T-helper 1 cell treated with Interleukin-12 subunit alpha and Interleukin-12 subunit beta and Interleukin-4 antibody, amounts not matched to agents 30 ng/mL and 1 ng/mL, for 36 hours (primary cell): ENCODE measurements around the gene HDAC1. TPM values are rescaled to one million over a fixed set of nuclear protein-coding genes. Genes with fewer than 3 reads are reported as not detected.
"Not testable (repeated sequence)": the region's sequence is repeated elsewhere in the genome, so short reads cannot be mapped to it uniquely, and the experiment has no call there.

Experiments
- intact Hi-C: fragments of 100-400 bp; cut with micrococcal nuclease; formaldehyde crosslinking; loops from one replicate; pipeline ENCODE4 v1.15.1; 2024
- total RNA-seq: library from RNA; stranded (reverse); gene quantifications from 2 replicates; pipeline ENCODE4 v1.2.3, GENCODE V29; 2022

HDAC1 gene
- total RNA-seq, 1 donor from 2014 or later: 208 TPM

DNA sequence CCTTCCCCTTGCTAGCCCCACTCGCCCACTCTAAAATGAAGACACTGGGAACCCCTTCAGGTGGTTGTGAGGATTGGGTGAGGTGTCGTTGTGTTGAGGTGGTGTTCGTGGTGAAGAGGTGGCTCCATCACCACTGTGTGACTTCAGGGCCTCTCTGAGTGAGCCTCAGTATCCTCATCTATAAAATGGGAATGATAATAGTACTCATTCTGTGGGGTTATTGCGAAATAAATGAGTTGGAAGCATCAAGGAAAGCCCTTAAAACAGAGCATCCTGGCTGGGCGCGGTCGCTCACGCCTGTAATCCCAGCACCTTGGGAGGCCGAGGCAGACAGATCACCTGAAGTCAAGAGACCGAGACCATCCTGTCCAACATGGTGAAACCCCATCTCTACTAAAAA, 50.8 kb downstream of the HDAC1 start:
- intact Hi-C loops: loop anchor here (1.0 kb wide), 1 partner anchor 9 kb away; no protein-coding TSS in a partner anchor

GRCh38 chr1:32345289-32345827, 53.5 kb downstream of the HDAC1 start:
- intact Hi-C loops: no loop called here

DNA sequence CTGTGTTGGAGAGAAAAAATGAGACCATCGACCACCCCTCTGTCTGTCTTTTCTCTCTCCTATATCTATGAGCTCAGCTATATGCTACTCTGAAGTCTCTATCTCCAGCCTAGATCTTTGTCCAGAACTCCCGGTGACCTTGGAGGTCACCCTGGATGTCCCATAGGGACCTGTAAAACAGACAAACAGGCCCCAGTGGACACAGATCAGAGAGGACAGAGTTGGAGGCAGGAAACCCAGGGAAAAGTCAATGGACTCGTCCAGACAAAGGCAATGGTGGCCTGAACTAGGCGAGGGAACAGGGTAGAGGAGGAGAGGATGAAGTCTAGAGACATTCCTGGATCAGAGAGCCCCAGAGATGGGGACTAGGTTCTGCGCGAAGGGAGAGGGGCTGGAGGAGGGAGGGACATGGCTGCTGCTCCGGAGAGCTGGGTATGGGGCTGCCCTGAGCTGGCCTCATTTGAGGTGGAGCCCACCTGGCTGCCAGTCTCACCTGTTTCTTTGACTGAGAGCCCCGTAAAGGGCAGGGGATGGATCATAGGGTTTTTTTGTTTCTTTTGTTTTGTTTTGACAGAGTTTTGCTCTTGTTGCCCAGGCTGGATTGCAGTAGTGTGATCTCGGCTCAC, 54.8 kb downstream of the HDAC1 start:
- intact Hi-C loops: no loop called here

DNA sequence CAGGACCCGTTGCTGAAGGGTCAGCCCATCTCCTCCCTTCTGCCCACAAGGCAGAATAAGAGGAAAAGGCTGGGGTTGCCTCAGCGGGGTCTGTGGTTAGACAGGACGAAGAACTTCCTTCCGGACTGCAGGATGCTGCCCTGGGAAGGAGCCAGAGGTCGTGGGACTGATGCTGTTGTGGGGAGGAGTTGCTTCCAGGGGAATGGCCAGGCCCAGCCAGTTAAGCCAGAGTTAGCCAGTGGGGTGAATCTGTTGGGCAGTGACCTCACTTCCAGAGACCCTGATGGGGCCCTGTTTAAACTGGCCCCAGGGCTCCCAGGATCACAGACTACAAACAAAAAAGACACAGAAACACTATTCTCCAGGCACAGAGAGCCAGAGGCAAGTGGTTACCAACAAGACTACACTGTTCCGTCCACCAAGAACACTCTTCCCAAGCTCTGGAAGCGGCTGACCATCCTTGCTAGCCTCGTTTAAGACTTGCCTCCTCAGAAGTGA, 57.4 kb downstream of the HDAC1 start:
- intact Hi-C loops: no loop called here

DNA sequence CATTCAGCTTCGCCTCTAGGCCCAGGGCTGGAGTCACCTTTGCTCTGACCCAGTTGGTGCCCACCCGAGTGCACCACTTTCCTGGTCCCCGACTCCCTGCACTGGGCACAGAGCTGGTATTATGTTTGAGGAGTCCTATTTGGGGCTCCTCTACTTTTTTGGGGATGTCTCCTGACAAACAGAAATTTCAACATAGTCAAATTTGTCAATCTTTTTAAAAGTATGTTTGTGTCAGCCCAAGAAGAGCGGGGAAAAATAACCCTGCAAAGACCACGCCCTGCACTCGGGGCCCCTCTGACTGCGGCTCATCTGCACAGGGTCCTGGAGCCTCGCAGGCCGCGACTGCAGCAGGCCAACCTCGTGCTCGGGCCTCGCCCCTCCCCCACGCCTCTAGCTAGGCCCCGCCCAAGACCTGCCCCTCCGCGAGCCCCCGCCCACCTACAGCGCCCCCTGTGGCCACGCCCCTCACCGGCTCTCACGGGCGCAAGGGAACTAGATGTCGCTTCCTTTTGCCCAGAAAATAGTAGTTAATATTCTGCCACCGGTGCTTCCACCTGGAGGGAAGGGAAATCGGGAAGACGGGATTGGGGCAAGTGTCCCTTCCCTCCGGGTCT, 59.0 kb downstream of the HDAC1 start:
- intact Hi-C loops: loop anchor here (1.0 kb wide), 10 partner anchors 9 to 338 kb away; partner anchors contain the start of genes BSDC1, EIF3I, HDAC1 and KHDRBS1

DNA sequence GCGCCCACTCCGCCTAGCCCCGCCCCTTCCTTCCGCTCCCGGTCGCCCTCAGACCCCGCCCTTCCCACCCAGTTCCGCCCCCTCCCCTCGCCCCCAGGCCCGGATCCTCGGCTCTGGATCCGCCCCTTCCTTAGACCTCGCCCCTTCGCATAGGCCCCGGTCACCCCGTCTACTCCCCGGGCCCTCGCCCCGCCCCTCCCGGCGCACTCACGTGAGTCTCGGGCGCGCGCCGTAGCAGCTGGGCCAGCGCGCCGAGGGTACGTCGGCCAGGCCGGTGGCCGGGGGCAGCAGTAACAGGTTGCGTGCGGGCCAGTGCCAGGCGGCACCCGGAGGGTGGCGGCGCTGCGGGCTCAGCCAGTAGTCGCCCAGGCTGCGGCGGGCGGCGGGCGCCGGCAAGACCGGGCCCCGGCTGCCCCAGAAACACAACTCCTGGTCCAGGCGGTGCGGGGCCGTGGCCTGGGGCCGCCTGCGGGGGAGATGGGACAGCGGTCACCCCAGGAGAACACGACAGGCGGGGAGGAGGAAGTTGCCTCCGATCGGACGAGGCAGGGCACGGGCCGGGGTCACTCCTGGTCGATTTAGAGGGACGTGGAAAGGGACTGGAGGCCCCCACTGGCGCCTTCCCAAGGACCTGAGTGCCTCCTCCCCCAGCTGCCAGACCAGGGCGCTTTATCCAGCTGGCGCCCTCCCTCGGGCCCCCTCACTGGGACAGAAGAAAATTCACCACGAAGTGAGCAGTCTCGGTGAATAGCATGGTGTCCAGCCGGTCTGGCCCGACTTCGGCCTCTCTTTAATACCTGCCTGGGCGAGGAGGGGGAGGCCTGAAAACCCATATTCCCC, 59.7 kb downstream of the HDAC1 start:
- intact Hi-C loops: loop anchor here (1.0 kb wide), 10 partner anchors 9 to 338 kb away; partner anchors contain the start of genes BSDC1, EIF3I, HDAC1 and KHDRBS1

DNA sequence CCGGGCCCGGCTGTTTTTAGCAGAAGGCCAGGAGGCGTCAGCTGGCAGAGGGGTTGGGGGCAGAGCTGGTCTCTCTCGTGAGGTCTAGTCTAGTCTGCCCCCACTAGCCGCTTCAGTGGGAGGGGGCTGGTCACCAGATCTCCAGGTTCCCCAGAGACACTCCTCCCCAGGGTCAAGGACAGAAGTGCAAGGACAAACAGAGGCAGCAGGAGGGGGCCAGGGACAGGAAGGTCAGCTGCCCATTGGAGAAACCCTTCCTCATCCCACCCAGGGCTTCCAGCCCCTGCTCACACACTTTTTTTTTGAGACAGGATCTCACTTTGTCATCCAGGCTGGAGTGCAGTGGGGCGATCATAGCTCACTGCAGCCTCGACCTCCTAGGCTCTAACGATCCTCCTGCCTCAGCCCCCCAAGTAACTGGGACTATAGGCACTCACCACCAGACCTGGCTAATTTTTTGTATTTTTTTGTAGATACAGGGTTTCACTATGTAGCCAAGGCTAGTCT, 60.4 kb downstream of the HDAC1 start:
- intact Hi-C loops: no loop called here

DNA sequence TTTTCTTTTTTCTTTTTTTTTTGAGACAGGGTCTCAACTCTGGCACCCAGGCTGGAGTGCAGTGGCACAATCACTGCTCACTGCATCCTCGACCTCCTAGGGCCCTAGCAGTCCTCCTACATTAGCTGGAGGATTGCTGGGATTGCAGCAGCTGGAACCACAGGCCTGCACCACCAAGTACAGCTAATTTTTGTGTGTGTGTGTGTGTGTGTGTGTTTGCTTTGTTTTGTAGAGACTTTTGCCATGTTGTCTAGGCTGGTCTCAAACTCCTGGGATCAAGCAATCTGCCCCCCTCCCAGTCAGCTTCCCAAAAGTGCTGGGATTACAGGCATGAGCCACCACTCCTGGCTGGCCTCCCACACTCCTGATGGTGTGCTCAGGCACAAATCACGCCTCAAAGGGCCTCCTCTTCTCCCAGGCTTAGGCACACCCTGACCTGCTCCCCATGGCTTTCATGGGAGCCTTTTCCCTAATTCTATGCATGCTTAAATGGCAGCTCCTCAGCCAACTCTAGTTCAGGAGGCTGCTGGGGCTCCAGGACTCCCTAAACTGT, 61.0 kb downstream of the HDAC1 start:
- intact Hi-C loops: no loop called here

DNA sequence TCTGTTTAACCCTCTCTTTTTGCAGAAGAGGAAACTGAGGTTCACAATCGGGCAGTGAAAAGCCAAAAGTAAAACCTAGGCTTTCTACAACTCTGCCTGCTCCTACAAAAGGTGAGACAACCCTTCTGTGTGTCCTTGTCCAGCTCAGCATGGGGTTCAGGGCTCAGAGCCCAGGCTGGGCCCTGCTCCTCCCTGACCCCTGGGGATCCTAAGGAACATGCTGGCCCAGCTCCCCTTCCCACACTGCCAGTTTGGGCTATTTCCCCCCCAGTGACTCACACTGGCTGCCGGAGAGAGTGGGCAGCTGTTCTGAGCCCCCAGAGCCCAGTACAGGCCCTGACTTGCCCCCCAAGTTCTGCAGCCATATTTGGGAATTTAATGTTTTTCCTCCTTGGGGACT, 61.5 kb downstream of the HDAC1 start:
- intact Hi-C loops: no loop called here

DNA sequence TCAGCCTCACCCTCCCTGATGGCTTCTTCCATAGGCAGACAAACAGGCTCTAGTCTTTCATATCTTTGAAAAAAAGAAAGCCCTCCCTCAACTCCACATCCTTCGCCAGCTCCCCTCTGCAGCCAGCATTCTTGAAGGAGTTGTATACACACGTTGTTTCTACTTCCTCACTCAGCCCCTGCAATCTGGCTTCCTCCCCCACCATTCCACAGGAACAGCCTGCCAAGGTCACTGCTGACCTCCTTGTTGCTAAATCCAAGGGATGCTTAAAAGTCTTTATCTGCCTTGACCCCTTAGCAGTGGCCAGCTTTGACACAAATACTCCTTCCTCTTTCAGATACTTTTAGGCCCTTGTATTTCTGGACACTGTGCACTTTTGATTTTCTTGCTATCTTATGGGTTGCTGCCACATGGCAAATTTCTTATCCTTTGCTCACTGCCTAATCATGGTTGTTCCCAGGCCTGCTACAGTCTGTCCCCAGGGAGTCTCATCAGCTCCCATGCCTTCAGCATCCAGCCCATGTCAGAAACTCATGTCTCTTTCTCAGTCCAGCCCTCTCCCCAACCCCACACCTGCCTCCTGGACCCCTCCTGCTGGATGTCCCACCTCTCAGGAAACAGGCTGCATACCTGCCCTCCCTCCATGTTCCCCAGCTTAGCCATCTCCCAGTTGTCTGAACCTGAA, 62.1 kb downstream of the HDAC1 start:
- intact Hi-C loops: no loop called here

GRCh38 chr1:32355778-32356177, 63.9 kb downstream of the HDAC1 start:
- intact Hi-C loops: not testable (repeated sequence)

- intact Hi-C loops: no loop called here
Measured at GRCh38 chr1:32356478-32356877, 64.6 kb downstream of the HDAC1 start.

GRCh38 chr1:32357614-32358013, 65.7 kb downstream of the HDAC1 start:
- intact Hi-C loops: no loop called here

GRCh38 chr1:32358435-32358834, 66.6 kb downstream of the HDAC1 start:
- intact Hi-C loops: no loop called here

- intact Hi-C loops: no loop called here
Measured at GRCh38 chr1:32361308-32361673, 69.4 kb downstream of the HDAC1 start.

GRCh38 chr1:32361674-32362473, 70.0 kb downstream of the HDAC1 start:
- intact Hi-C loops: no loop called here

GRCh38 chr1:32362474-32363313, 70.8 kb downstream of the HDAC1 start, which contains the start of the genes FAM229A and TSSK3:
Gene FAM229A, minus strand, starts transcription at chr1:32362485. Its CDS starts 394 bp downstream, at chr1:32362091.
Gene TSSK3, plus strand, starts transcription at chr1:32362539. Its CDS starts 163 bp downstream, at chr1:32362702.
- intact Hi-C loops: no loop called here

DNA sequence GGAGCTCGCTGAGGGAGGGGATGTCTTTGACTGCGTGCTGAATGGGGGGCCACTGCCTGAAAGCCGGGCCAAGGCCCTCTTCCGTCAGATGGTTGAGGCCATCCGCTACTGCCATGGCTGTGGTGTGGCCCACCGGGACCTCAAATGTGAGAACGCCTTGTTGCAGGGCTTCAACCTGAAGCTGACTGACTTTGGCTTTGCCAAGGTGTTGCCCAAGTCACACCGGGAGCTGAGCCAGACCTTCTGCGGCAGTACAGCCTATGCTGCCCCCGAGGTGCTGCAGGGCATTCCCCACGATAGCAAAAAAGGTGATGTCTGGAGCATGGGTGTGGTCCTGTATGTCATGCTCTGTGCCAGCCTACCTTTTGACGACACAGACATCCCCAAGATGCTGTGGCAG, 71.8 kb downstream of the HDAC1 start:
- intact Hi-C loops: no loop called here

GRCh38 chr1:32364836-32365235, 73.0 kb downstream of the HDAC1 start:
- intact Hi-C loops: no loop called here
